UCSD-AML1 (cell line): Measurements from ENCODE around the gene SLC41A2.

Experiments
- DNase-seq: peaks from one replicate; lab custom pipeline; 2025; ENCODE audit not compliant: unreplicated experiment; lab: John Stamatoyannopoulos, UW

The SLC41A2 gene

DNA sequence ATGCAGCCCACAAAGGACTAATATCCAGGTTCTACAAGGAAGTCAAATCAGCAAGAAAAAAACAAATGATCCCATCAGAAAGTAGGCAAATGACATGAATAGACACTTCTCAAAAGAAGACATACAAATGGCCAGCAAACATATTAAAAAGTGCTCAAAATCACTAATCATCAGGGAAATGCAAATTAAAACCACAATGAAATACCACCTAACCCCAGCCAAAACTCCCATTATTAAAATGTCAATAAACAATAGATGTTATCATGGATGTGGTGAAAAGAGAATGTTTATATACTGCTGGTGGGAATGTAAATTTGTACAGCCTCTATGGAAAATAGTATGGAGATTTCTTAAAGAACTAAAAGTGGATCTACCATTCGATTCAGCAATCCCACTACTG is 25.0 kb downstream of the SLC41A2 start:
- DNase-seq, result no peak

GRCh38 chr12:104930388-104931326 is 27.4 kb downstream of the SLC41A2 start:
- DNase-seq, result no peak

- no peak for DNase-seq
These were observed 28.1 kb downstream of the SLC41A2 start for GRCh38 chr12:104929977-104930376.

DNA sequence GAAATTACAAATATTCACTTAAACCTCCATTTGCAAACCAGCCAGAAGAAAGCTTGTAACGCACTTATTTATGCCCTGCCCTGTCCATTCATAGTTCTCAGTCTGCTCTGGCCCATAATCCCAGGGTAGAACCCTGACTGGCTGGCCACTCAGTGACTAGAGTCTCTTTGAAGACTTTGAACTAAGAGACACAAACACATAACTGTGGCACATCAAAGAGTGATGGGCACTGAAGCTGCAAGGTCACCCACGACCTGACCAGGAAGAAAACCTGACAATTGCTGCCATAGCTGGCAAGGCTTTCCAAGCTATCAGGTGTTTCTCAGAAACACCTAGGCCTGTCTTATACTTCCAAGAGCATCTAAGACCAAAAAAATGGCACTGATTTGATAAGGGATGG is 28.7 kb downstream of the SLC41A2 start:
- no peak for DNase-seq

DNA sequence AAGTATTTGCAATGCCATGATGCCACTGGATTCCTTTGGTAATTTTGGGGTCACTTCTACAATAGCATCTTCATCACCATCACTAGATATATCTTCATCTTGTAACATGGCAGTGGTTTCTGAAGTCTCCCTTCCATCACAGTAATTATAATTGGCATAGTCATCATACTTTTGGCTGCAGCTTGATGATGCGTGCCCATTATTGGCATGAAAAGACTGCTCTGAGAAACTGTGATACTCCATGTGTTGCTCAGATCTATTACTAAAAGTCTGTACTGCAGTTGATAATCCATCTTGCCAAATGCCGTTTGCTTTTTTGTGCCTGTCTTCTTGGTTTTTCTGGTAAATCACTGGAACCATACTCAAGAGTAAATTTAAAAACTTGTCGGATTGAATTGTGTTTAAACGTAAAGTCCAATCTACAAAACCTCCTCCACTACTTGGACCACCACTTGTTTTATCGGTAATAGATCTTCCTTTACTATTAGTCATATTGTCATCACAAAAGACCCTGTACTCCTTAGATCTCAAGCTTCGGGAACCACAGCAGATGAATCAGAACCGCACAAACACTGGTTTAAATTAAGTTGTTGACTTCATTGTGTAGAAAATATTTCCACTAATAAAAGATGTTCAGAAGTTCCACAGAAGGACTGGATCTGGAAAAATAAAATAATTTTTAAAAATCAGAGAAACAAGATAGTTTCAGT is 29.9 kb downstream of the SLC41A2 start:
- no peak for DNase-seq

GRCh38 chr12:104925501-104925900 is 32.6 kb downstream of the SLC41A2 start:
- no peak for DNase-seq

GRCh38 chr12:104921340-104921739 is 36.8 kb downstream of the SLC41A2 start:
- DNase-seq, result no peak

GRCh38 chr12:104911942-104912341 is 46.1 kb downstream of the SLC41A2 start:
- DNase-seq, result no peak

- DNase-seq, result no peak
These were observed 47.8 kb downstream of the SLC41A2 start for GRCh38 chr12:104910196-104910840.

DNA sequence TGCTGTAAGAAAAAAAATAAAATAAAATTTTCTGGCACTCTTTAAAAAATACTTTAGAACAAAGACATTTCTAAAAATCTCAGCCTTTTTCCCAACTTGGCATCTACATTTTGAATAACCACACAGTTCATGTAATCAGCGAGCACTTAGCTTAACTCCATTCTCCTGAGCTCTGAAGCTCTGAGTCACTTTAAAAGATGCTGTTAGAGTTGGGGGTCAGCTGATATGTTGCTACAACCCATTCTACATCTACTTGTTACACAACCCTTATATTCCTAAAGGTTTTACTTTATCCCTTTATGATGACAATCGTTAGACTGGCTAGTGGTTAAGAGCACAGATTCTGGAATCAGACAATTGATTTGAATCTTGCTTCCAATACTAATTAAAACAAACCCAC is 48.3 kb downstream of the SLC41A2 start:
- no peak for DNase-seq
